Activated CD4-positive, alpha-beta memory T cell treated with anti-CD3 and anti-CD28 coated beads, Interleukin-2, amount 10 ng/mL, durations not matched to agents 7 days and 5 days (primary cell): ENCODE data around the gene GTF2E1. TPM values are rescaled to one million over a fixed set of nuclear protein-coding genes. Genes with fewer than 3 reads are reported as not detected.
"Not testable (repeated sequence)": the region's sequence is repeated elsewhere in the genome, so short reads cannot be mapped to it uniquely, and the experiment has no call there.

Experiments used
- CTCF ChIA-PET: fragments of 350-600 bp; sonication (Branson Sonifier 250); formaldehyde crosslinking; loops from one replicate; lab custom pipeline; 2021; ENCODE audit warnings: antibody characterized with exemption, inconsistent platforms; lab: Charles Lee
- POLR2A ChIA-PET: fragments of 350-600 bp; sonication (Branson Sonifier 250); formaldehyde crosslinking; loops from one replicate; lab custom pipeline; 2021; ENCODE audit warnings: antibody characterized with exemption; lab: Charles Lee
- DNase-seq: peaks from one replicate; pipeline ENCODE4 v3.0.0-alpha.2; 2020
- H3K27ac Mint-ChIP-seq: one replicate; pipeline ENCODE4 v1.8.0; 2021; ENCODE audit warnings: mild to moderate bottlenecking, mixed read lengths
- H3K27me3 Mint-ChIP-seq: one replicate; pipeline ENCODE4 v1.8.0; 2021; ENCODE audit warnings: mixed read lengths
- H3K36me3 Mint-ChIP-seq: one replicate; pipeline ENCODE4 v1.8.0; 2021; ENCODE audit warnings: low read depth, mixed read lengths
- H3K4me1 Mint-ChIP-seq: one replicate; pipeline ENCODE4 v1.8.0; 2021; ENCODE audit warnings: mixed read lengths
- H3K4me3 Mint-ChIP-seq: one replicate; pipeline ENCODE4 v1.8.0; 2021; ENCODE audit warnings: mild to moderate bottlenecking, mixed read lengths
- H3K9me3 Mint-ChIP-seq: one replicate; pipeline ENCODE4 v1.8.0; 2021; ENCODE audit warnings: mixed read lengths
- total RNA-seq, 2 experiments: library from RNA; stranded (reverse); gene quantifications; one replicate each; pipeline ENCODE4 v1.2.3, GENCODE V29; 2021

GTF2E1 gene
- total RNA-seq, 2 experiments from 2014 or later = 28.7 to 34.5 TPM

DNA sequence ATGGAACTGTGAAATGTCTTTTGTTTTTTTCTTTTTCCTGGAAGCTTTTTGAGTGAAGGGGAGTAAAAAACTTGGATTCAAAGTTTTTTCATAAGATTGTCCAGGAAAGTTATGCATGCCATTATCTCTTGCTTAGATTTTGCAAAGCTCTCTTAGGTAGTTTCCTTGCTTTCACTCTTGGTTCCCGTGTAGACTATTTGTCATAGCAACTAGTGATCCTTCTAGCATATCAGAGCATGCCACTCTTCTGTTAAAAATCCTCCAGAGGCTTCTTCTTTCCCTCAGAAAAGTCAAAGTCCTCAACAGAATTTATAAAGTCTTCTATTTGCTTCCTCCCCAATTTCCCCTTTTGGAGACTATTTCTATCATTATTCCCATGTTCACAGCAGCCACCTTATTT is 21.1 kb downstream of the GTF2E1 start:
- DNase-seq = no peak
- Mint-ChIP-seq H3K27me3 (no peaks in the 10 kb centered on the region), H3K9me3 (peaks cover 5% of the 10 kb centered on the region), H3K36me3 (peaks cover 29% of the 10 kb centered on the region), H3K4me3 (no peak overlapping the region), H3K27ac (no peak overlapping the region), H3K4me1 (peaks cover 27% of the 10 kb centered on the region)
- POLR2A ChIA-PET = no interaction called here
- CTCF ChIA-PET = interaction anchor here (1.7 kb wide), 1 partner anchor 32 kb away, joined by 7 read pairs; no protein-coding TSS in a partner anchor

DNA sequence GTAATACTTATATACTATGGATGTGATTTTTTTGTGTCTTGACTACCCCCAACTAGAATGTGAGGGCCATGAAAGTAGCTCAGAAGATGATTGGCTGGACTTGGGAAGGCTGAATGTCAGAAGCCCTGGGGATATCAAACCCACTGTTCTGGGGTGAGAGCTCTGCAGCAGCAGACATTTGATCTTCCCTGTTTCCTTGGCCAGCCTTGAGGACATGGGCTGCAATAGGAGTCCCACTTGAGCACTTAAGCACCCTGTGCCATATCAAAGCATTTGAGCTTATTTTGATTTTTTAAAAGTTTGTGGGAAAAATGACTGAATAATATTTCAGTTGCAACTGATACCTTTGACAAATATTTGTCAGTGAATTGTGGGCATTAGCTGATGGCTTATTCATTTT is 21.7 kb downstream of the GTF2E1 start:
- POLR2A ChIA-PET = no interaction called here
- H3K4me1 Mint-ChIP-seq = peaks cover 25% of the 10 kb centered on the region
- CTCF ChIA-PET = interaction anchor here (1.5 to 1.7 kb wide), 2 partner anchors 31 to 205 kb away, joined by 4 to 7 read pairs; no protein-coding TSS in a partner anchor
- H3K27ac Mint-ChIP-seq = no peak overlapping the region
- peaks cover 24% of the 10 kb centered on the region for H3K36me3 Mint-ChIP-seq
- peaks cover 3% of the 10 kb centered on the region for H3K9me3 Mint-ChIP-seq
- H3K4me3 Mint-ChIP-seq = no peak overlapping the region
- no peaks in the 10 kb centered on the region for H3K27me3 Mint-ChIP-seq
- DNase-seq = no peak

GRCh38 chr3:120765830-120766493 is 23.4 kb downstream of the GTF2E1 start:
- no peak for DNase-seq
- no peaks in the 10 kb centered on the region for H3K27me3 Mint-ChIP-seq
- peaks cover 25% of the 10 kb centered on the region for H3K4me1 Mint-ChIP-seq
- no peak overlapping the region for H3K27ac Mint-ChIP-seq
- ChIA-PET CTCF (interaction anchor here (0.6 to 1.5 kb wide), 7 partner anchors 23 to 207 kb away, joined by 3 to 4 read pairs (median 3); partner anchors contain the start of genes GTF2E1 and RABL3), POLR2A (interaction anchor here (0.9 to 1.6 kb wide), 2 partner anchors 23 to 25 kb away, joined by 4 read pairs; partner anchors contain the start of gene GTF2E1)
- H3K9me3 Mint-ChIP-seq = no peaks in the 10 kb centered on the region
- peaks cover 16% of the 10 kb centered on the region for H3K36me3 Mint-ChIP-seq
- H3K4me3 Mint-ChIP-seq = no peak overlapping the region

DNA sequence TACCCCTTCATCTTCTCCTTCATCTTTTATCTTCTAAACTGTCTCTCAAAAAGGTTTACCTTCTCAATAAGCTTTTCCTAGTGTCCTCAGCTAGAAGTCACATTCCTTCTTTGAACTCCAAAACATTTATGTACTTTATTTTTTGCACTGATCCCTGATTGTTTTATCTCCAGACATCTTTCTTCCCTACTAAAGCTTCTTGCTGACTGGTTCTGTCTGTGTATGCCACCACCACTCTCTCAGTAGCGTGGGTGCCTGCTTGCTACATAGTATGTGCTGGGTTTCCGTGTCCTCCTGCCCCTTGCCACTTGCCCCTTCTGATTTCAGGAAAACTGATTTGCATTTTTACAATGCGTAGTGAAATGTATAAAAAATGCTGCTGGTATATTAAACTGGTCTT is 24.0 kb downstream of the GTF2E1 start:
- peaks cover 25% of the 10 kb centered on the region for H3K4me1 Mint-ChIP-seq
- no peak overlapping the region for H3K4me3 Mint-ChIP-seq
- no peaks in the 10 kb centered on the region for H3K9me3 Mint-ChIP-seq
- DNase-seq = no peak
- H3K36me3 Mint-ChIP-seq = peaks cover 14% of the 10 kb centered on the region
- no peak overlapping the region for H3K27ac Mint-ChIP-seq
- CTCF ChIA-PET = interaction anchor here (1.3 kb wide), 1 partner anchor 29 kb away, joined by 3 read pairs; no protein-coding TSS in a partner anchor
- H3K27me3 Mint-ChIP-seq = no peaks in the 10 kb centered on the region
- POLR2A ChIA-PET = interaction anchor here (1.6 kb wide), 1 partner anchor 24 kb away, joined by 4 read pairs; the partner anchor contains the start of gene GTF2E1

- H3K4me1 Mint-ChIP-seq = peaks cover 22% of the 10 kb centered on the region
- no peak for DNase-seq
- no peak overlapping the region for H3K27ac Mint-ChIP-seq
- ChIA-PET CTCF (interaction anchor here (2.1 kb wide), 1 partner anchor 209 kb away, joined by 5 read pairs; no protein-coding TSS in a partner anchor), POLR2A (no interaction called here)
- H3K4me3 Mint-ChIP-seq = no peak overlapping the region
- H3K36me3 Mint-ChIP-seq = peaks cover 13% of the 10 kb centered on the region
- no peaks in the 10 kb centered on the region for H3K9me3 Mint-ChIP-seq
- H3K27me3 Mint-ChIP-seq = no peaks in the 10 kb centered on the region
Observed at GRCh38 chr3:120767106-120767505, 24.6 kb downstream of the GTF2E1 start.

GRCh38 chr3:120769436-120769835 is 26.9 kb downstream of the GTF2E1 start:
- H3K4me1 Mint-ChIP-seq = peaks cover 17% of the 10 kb centered on the region
- no peak overlapping the region for H3K4me3 Mint-ChIP-seq
- no peaks in the 10 kb centered on the region for H3K9me3 Mint-ChIP-seq
- POLR2A ChIA-PET = no interaction called here
- H3K27ac Mint-ChIP-seq = no peak overlapping the region
- H3K36me3 Mint-ChIP-seq = peaks cover 10% of the 10 kb centered on the region
- CTCF ChIA-PET = interaction anchor here (1.0 to 1.6 kb wide), 2 partner anchors 24 to 25 kb away, joined by 3 to 4 read pairs; no protein-coding TSS in a partner anchor
- no peaks in the 10 kb centered on the region for H3K27me3 Mint-ChIP-seq
- DNase-seq = no peak

- peaks cover 13% of the 10 kb centered on the region for H3K4me1 Mint-ChIP-seq
Observed at GRCh38 chr3:120770891-120771290, 28.3 kb downstream of the GTF2E1 start.

GRCh38 chr3:120772081-120772480 is 29.5 kb downstream of the GTF2E1 start:
- no peaks in the 10 kb centered on the region for H3K27me3 Mint-ChIP-seq
- H3K9me3 Mint-ChIP-seq = no peaks in the 10 kb centered on the region
- peaks cover 8% of the 10 kb centered on the region for H3K4me1 Mint-ChIP-seq
- ChIA-PET POLR2A (interaction anchor here (3.5 kb wide), 1 partner anchor 31 kb away, joined by 18 read pairs; the partner anchor contains the start of genes GTF2E1 and RABL3), CTCF (interaction anchor here (2.1 to 2.7 kb wide), 2 partner anchors 23 to 213 kb away, joined by 5 to 12 read pairs; no protein-coding TSS in a partner anchor)
- no peak overlapping the region for H3K4me3 Mint-ChIP-seq
- peaks cover 12% of the 10 kb centered on the region for H3K36me3 Mint-ChIP-seq
- no peak overlapping the region for H3K27ac Mint-ChIP-seq
- no peak for DNase-seq

More at GRCh38 chr3:120770891-120771290, 28.3 kb downstream of the GTF2E1 start:
- DNase-seq = no peak
- Mint-ChIP-seq H3K4me3 (no peak overlapping the region), H3K36me3 (peaks cover 10% of the 10 kb centered on the region), H3K9me3 (no peaks in the 10 kb centered on the region), H3K27me3 (no peaks in the 10 kb centered on the region), H3K27ac (no peak overlapping the region)
- ChIA-PET POLR2A (interaction anchor here (3.5 kb wide), 1 partner anchor 29 kb away, joined by 18 read pairs; the partner anchor contains the start of genes GTF2E1 and RABL3), CTCF (interaction anchor here (0.8 to 2.7 kb wide), 2 partner anchors 24 to 29 kb away, joined by 3 to 12 read pairs; partner anchors contain the start of genes GTF2E1 and RABL3)

- no peaks in the 10 kb centered on the region for H3K27me3 Mint-ChIP-seq
- H3K27ac Mint-ChIP-seq = no peak overlapping the region
- peaks cover 10% of the 10 kb centered on the region for H3K4me1 Mint-ChIP-seq
- no peaks in the 10 kb centered on the region for H3K9me3 Mint-ChIP-seq
- peaks cover 18% of the 10 kb centered on the region for H3K36me3 Mint-ChIP-seq
- CTCF ChIA-PET = interaction anchor here (1.0 to 2.1 kb wide), 3 partner anchors 20 to 215 kb away, joined by 3 to 5 read pairs (median 3); no protein-coding TSS in a partner anchor
- POLR2A ChIA-PET = interaction anchor here (1.3 to 3.5 kb wide), 2 partner anchors 32 to 177 kb away, joined by 4 to 18 read pairs; partner anchors contain the start of genes GTF2E1, NDUFB4 and RABL3
- no peak overlapping the region for H3K4me3 Mint-ChIP-seq
- DNase-seq = no peak
Observed at GRCh38 chr3:120773932-120774331, 31.4 kb downstream of the GTF2E1 start.

- H3K4me3 Mint-ChIP-seq = no peak overlapping the region
- CTCF ChIA-PET = interaction anchor here (0.5 kb wide), 1 partner anchor 186 kb away, joined by 3 read pairs; no protein-coding TSS in a partner anchor
- POLR2A ChIA-PET = no interaction called here
- peaks cover 14% of the 10 kb centered on the region for H3K4me1 Mint-ChIP-seq
- no peak for DNase-seq
- no peaks in the 10 kb centered on the region for H3K27me3 Mint-ChIP-seq
- no peaks in the 10 kb centered on the region for H3K9me3 Mint-ChIP-seq
- H3K36me3 Mint-ChIP-seq = peaks cover 26% of the 10 kb centered on the region
- no peak overlapping the region for H3K27ac Mint-ChIP-seq
Observed at GRCh38 chr3:120775411-120775810, 32.9 kb downstream of the GTF2E1 start.

DNA sequence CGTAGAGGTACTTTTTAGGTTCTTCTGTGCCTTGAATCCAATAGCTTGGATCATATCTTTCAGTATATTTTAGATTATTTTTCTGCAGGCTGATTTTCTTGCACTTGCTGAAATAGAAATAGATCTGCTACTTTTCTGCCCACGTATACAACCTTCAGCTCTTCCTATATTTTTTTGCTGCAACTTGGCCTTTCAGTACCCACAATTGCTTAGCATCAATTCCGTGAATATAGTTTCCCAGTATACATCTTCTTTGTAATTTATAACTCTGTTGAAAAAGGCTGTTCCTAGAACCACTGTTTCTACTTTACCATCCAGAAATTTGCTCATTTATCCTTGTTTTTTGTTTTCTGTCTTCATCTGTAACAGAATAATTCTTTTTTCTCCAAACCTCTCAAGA is 36.2 kb downstream of the GTF2E1 start:
- POLR2A ChIA-PET = no interaction called here
- Mint-ChIP-seq H3K27ac (no peak overlapping the region), H3K4me3 (no peak overlapping the region), H3K27me3 (no peaks in the 10 kb centered on the region), H3K9me3 (no peaks in the 10 kb centered on the region), H3K4me1 (peaks cover 10% of the 10 kb centered on the region), H3K36me3 (peaks cover 33% of the 10 kb centered on the region)
- CTCF ChIA-PET = no interaction called here
- no peak for DNase-seq

- Mint-ChIP-seq H3K27ac (no peak overlapping the region), H3K9me3 (no peaks in the 10 kb centered on the region), H3K27me3 (no peaks in the 10 kb centered on the region), H3K4me1 (peaks cover 10% of the 10 kb centered on the region), H3K4me3 (no peak overlapping the region), H3K36me3 (peaks cover 33% of the 10 kb centered on the region)
- DNase-seq = no peak
- ChIA-PET POLR2A (no interaction called here), CTCF (interaction anchor here (1.8 to 2.4 kb wide), 2 partner anchors 14 to 219 kb away, joined by 4 to 10 read pairs; no protein-coding TSS in a partner anchor)
Observed at GRCh38 chr3:120780977-120781376, 38.4 kb downstream of the GTF2E1 start.

DNA sequence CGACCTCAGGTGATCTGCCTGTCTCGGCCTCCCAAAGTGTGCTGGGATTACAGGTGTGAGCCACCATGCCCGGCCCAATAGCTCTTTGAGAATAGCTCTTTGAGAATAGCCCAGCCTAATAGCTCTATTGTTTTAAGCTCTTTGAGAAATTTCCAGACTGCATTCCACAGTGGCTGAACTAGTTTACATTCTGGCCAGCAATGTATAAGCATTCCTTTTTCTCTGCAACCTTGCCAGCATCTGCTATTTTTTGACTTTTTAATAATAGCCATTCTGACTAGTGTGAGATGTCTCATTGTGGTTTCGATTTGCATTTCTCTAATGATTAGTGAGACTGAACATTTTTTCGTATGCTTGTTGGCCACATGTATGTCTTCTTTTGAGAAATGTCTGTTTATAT is 43.3 kb downstream of the GTF2E1 start:
- H3K27ac Mint-ChIP-seq, H3K4me1 Mint-ChIP-seq, H3K9me3 Mint-ChIP-seq, DNase-seq, H3K4me3 Mint-ChIP-seq, H3K27me3 Mint-ChIP-seq, POLR2A ChIA-PET: not testable (repeated sequence)
- H3K36me3 Mint-ChIP-seq = peaks cover 16% of the 10 kb centered on the region
- CTCF ChIA-PET = interaction anchor here (0.6 to 1.3 kb wide), 3 partner anchors 9 to 227 kb away, joined by 3 to 6 read pairs (median 3); no protein-coding TSS in a partner anchor
